ENCODE data around the gene ITGAE.

ITGAE gene

DNA sequence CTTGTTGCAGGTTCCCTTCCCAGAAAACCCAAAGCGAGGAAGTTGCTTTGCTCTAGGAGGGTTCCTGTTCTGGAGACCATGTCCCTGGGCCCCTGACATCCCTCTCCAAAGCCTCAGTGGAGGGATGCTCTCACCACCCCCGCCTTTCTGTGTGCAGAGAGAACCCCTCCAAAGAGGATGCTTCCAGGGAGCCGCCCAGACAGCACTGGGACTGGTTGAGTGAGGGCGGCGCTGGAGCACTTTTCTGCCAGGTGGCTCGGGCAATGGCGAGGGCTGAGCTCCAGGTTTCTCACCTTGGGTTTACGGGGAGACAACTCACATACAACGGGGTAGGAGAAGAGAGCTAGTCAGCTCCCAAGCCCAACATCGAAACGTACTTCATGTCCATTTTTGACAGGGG is 125.1 kb downstream of the ITGAE start:
- no peak for DNase-seq (ENCODE audit: low read depth in 3 of 3, low spot score in 1 of 3)

DNA sequence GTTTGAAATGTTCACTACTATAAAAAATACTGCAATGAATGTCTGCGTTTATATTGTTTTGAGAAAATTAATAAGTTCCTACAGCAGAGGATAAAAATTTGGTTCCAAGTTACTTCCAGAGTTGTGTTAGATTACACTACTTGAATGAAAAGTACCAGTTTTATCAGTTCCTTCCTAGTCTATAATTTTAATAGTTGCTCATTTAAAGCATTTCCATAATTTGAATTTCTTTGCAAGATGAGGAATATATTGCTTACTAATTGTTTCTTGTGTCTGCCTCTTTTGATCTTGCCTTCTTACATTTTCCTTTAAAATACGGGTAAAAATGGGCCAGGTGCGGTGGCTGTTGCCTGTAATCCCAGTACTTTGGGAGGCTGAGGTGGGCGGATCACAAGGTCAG is 128.4 kb downstream of the ITGAE start:
- DNase-seq (ENCODE audit: low read depth in 3 of 3, low spot score in 1 of 3): no peak

DNA sequence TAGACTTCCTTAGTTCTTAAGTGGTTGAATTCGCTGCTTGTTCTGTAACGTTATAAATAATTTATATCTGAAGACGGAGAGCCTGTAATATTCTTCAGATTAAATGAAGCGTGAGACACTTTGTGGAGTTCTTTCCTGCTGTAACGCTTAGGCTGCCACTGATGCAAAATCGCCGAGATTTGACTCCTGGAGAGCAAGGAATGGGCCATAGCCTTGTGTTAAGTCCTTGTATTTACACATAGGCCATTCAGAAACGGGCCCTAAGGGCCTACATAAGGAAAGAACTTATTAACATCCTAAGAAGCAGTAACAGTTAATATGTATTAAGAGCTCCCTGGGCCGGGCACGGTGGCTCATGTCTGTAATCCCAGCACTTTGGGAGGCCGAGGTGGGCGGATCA is 131.4 kb downstream of the ITGAE start:
- no peak for DNase-seq (ENCODE audit: low read depth in 3 of 3, low spot score in 1 of 3)

DNA sequence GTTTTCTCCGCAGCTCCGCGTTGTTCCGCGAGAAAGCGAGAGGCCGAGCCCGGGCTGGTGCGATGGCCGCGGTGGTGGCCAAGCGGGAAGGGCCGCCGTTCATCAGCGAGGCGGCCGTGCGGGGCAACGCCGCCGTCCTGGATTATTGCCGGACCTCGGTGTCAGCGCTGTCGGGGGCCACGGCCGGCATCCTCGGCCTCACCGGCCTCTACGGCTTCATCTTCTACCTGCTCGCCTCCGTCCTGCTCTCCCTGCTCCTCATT is 132.0 kb downstream of the ITGAE start:
- DNase-seq (ENCODE audit: low read depth in 3 of 3, low spot score in 1 of 3): no peak

DNA sequence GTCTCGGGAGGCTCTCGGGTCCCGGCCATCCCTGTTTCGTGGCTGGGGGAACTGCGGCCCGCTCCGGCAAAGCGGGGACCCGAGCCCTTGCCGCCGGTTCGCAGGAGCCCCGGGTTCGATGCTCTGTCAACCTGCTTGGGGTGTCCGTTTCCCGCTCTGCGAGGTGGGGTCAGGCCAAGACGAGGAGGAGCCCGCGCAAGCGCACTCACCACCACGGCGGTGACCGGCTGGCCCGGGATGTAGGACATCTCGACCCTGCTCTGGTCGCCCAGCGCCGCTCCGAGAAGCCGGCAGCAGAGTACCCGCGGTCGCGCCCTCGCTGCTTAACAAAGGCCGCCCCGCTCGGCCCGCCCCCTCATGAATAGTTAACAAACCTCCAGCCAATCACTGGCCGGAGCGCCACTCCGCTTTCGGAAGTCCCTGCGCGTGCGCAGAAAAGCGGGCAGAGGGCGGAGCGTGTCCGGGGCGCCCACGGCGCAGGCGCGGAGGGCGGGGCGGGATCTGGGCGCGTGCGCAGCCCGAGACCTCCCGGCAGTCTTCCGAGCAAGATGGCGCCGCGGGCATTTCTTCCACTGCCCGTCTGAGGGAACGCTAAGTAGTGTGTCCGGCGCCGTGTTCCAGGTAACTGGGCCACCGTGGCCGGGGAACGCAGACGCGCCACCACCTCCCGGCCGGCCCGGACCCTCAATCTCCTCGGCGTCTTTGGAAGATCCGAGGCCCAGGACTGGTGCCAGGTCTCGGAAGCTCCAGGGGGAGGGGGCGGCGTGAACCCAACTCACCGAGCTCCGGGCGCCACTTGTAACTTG is 132.5 kb downstream of the ITGAE start, which contains the start of the genes EMC6 and TAX1BP3:
Gene EMC6 (plus strand): TSS at position 534 of the 806 bp plus-strand sequence. CDS start 335 bp downstream, outside the sequence.
Gene TAX1BP3 (minus strand): TSS at position 300 of the 806 bp plus-strand sequence. CDS start 52 bp downstream, at position 248.
- DNase-seq (ENCODE audit: low read depth in 3 of 3, low spot score in 1 of 3): peak; percentile 97 to 99 (median 98)

DNA sequence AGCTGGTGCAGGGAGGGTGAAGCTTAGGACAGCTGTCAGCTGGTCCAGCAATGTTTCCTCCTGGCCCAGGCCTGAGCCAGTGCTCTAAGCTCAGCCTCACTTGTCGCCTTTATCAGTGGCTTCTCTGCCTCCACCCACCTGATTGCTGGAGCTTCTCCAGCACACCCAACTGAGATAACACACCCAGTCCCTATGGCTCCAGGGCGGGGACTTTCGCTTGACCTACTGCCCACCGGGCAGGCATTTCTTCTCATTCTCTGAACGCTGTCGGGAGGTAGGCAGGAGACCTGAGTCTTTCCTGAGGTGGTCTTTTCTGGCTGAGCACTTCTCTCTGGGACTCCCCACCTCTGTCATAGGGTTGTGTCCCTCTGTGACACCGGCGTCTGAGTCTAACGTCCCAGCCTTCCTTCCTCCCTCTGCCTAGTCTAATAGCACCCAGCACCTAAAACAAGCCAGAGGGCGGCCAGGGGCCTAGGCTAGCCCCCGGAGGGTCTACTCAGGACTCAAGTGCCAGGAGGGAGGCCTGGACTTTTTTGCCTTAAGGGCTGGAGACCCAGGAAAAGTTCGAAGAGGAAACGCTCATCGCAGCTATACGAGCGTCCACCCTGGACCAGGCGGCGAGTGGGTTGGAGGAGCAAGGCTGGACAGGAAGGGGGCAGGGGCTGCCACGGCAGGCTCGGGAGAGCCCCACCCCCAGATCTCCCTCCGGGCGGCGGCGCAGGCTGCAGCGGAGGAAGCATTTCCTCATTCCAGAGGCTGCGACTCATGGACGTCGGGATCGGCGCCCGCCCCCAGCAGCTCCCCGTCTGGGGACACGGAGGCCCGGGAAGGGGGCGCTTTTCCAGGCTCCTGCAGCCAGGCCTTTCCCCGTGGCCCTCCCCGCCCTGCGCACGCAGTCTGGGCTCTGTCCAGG is 133.4 kb downstream of the ITGAE start:
- DNase-seq (ENCODE audit: low read depth in 3 of 3, low spot score in 1 of 3): no peak

DNA sequence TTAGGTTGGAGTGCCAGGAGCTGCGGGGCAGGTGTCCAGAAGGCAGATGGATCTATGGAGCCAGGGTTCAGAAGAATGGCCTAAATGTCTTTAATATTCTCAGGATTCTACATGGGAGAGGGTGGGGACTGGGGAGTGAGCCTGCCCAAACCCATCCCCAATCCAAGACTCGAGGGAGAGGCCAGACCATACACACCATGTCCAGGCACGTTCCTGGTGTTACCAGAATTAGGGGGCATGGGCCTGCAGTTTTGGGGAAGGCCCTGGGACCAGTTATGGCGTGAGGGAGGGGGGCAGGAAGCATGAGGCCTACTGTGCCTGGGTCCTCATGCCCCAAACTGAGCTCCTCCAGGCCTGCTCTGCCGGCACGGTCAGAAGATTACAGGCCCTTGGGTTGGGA is 134.5 kb downstream of the ITGAE start:
- no peak for DNase-seq (ENCODE audit: low read depth in 3 of 3, low spot score in 1 of 3)

DNA sequence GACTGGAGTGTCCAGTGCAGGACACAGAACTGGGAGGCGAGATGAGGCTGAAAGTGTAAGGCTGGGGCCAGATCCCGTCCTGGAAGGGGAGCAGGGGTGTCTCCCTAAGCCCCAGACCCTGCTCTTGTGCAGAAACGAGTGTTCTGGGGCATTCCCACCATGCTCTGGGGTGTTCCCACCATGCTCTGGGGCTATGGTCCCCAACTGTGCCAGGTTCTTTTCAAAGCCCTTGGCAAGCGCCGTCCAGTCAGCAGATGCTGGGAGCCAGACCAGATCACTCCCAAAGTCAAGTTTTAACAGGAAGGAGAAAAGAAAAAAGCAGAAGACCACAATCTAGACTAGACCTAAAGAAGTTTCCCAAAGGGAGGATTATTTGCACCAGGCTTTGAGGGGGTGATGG is 135.2 kb downstream of the ITGAE start:
- no peak for DNase-seq (ENCODE audit: low read depth in 3 of 3, low spot score in 1 of 3)

Data from stimulated activated CD4-positive, alpha-beta T cell treated with anti-CD3 and anti-CD28 coated beads, TNF-alpha, amount 100 ng/mL, for 1 hour (primary cell).